Measurements from ENCODE around the gene SOX10. TPM values are rescaled to one million over a fixed set of nuclear protein-coding genes. Genes with fewer than 3 reads are reported as not detected.

Gene SOX10
- polyA plus RNA-seq, 3 donors, result not detected

GRCh38 chr22:38027487-38027886 is 43.1 kb upstream of the SOX10 start:
- no peak for DNase-seq
- intact Hi-C loops (cut with micrococcal nuclease), result no loop called here
- Histone ChIP-seq H4K20me1 (ENCODE audit: insufficient read depth, low read length) (no peaks in the 10 kb centered on the region), H3K27me3 (ENCODE audit: control insufficient read depth in 2 of 2, insufficient read depth in 2 of 2, low read length in 2 of 2) (no peaks in the 10 kb centered on the region), H3K4me1 (ENCODE audit: control insufficient read depth in 1 of 2, insufficient read depth in 2 of 2, low read length in 2 of 2) (no peaks in the 10 kb centered on the region), H2AFZ (ENCODE audit: insufficient read depth, low read depth, low read length, poor library complexity, severe bottlenecking) (no peak overlapping the region), H3K9ac (ENCODE audit: insufficient read depth, low read length, poor library complexity, severe bottlenecking) (no peak overlapping the region), H3K36me3 (replicated peaks in 1 of 2; ENCODE audit: control insufficient read depth in 1 of 2, insufficient read depth in 2 of 2, low read length in 2 of 2) (no peaks in the 10 kb centered on the region), H3K9me3 (replicated peaks in 1 of 2; ENCODE audit: control insufficient read depth in 1 of 2, insufficient read depth in 1 of 2, low read length in 2 of 2) (no peaks in the 10 kb centered on the region), H3K27ac (ENCODE audit: low read depth in 1 of 2, low read length in 2 of 2) (no peak overlapping the region), H3K4me3 (replicated peaks in 1 of 3; ENCODE audit: low read depth in 2 of 3, low read length in 3 of 3) (no peak overlapping the region), H3K79me2 (ENCODE audit: insufficient read depth, low read length) (no peaks in the 10 kb centered on the region), H3K4me2 (replicated peaks; ENCODE audit: extremely low read depth, low read length, poor library complexity, severe bottlenecking) (no peak overlapping the region)
- Mint-ChIP-seq H3K27ac (peak overlapping the region in 1 of 7 donors; percentile 23), H3K27me3 (ENCODE audit: low read depth in 3 of 3) (peaks cover 0 to 4% (median 4%) of the 10 kb centered on the region in 3 donors), H3K9me3 (peaks cover 0 to 2% (median 0%) of the 10 kb centered on the region in 7 donors), H3K4me1 (peaks cover under 1% of the 10 kb centered on the region), H3K4me3 (no peak overlapping the region), H3K36me3 (no peaks in the 10 kb centered on the region)
- WGBS (ENCODE audit: insufficient coverage), result 93% methylated on average over 9 of the region's 9 CpGs
- TF ChIP-seq CTCF (IDR thresholded peaks at IDR 0.05), result no peak

DNA sequence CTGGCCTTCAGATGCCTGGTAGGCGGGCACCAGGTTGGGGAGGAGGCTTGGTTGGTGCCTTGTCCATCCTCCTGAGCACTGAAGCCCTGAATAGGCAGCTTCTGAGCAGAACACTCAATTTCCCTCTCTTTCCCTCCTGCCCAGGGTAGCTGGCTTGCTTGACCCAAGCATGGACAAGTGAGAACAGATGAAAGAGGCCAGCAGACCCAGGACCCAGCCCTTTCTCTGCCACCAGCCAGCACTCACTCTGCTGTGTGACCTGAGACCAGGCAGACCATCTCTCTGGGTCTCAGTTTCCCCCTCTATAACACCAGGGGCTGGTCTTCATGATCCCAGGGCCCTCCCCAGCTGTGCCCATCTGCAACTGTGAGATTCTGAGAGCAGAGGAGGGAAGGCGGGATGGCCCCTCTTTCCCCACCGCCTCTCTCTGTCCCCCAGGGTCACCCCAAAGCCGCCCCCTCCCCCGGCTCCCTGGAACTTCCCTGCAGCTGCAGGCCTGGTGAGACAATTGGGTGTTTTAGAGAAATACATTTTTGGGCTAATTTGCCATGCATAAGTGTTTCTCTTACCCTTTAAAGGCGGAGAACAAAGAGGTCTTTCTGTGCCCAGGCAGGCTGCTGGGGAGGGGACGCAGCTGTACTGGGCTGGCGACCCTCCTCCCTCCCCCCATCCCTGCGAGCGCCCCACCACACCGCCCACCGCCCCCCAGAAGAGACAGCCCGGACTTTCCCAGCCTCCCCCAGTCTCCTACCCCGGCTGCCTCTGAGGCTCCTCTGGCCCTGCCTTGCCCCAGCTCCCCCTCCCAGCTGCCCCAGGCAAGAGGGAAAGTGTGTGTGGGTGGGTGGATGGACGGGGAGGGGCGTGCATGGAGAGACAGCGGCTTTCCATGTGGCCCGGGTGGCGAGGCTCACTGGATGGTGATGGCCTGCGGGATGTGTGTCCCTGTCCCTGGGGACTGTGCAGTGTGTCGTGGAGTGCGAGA is 42.1 kb upstream of the SOX10 start:
- Histone ChIP-seq H3K27ac (ENCODE audit: low read depth in 1 of 2, low read length in 2 of 2) (no peak overlapping the region), H2AFZ (ENCODE audit: insufficient read depth, low read depth, low read length, poor library complexity, severe bottlenecking) (no peak overlapping the region), H3K27me3 (ENCODE audit: control insufficient read depth in 2 of 2, insufficient read depth in 2 of 2, low read length in 2 of 2) (no peaks in the 10 kb centered on the region), H3K4me1 (ENCODE audit: control insufficient read depth in 1 of 2, insufficient read depth in 2 of 2, low read length in 2 of 2) (no peaks in the 10 kb centered on the region), H3K9ac (ENCODE audit: insufficient read depth, low read length, poor library complexity, severe bottlenecking) (no peak overlapping the region), H3K4me2 (replicated peaks; ENCODE audit: extremely low read depth, low read length, poor library complexity, severe bottlenecking) (no peak overlapping the region), H3K4me3 (replicated peaks in 1 of 3; ENCODE audit: low read depth in 2 of 3, low read length in 3 of 3) (no peak overlapping the region), H3K36me3 (replicated peaks in 1 of 2; ENCODE audit: control insufficient read depth in 1 of 2, insufficient read depth in 2 of 2, low read length in 2 of 2) (no peaks in the 10 kb centered on the region), H3K9me3 (replicated peaks in 1 of 2; ENCODE audit: control insufficient read depth in 1 of 2, insufficient read depth in 1 of 2, low read length in 2 of 2) (no peaks in the 10 kb centered on the region), H3K79me2 (ENCODE audit: insufficient read depth, low read length) (no peaks in the 10 kb centered on the region), H4K20me1 (ENCODE audit: insufficient read depth, low read length) (no peaks in the 10 kb centered on the region)
- no peak for DNase-seq
- Mint-ChIP-seq H3K9me3 (no peaks in the 10 kb centered on the region), H3K4me1 (no peaks in the 10 kb centered on the region), H3K4me3 (no peak overlapping the region), H3K27ac (no peak overlapping the region), H3K27me3 (ENCODE audit: low read depth in 3 of 3) (peaks cover 0 to 4% (median 4%) of the 10 kb centered on the region in 3 donors), H3K36me3 (no peaks in the 10 kb centered on the region)
- no peak for TF ChIP-seq CTCF (IDR thresholded peaks at IDR 0.05)
- WGBS (ENCODE audit: insufficient coverage), result 93% methylated on average over 6 of the region's 22 CpGs
- intact Hi-C loops (cut with micrococcal nuclease), result no loop called here

All from CD14-positive monocyte (primary cell).